HG03354 (cell line): ENCODE data around the gene MEOX1.
"Not testable (repeated sequence)": the region's sequence is repeated elsewhere in the genome, so short reads cannot be mapped to it uniquely, and the experiment has no call there.

ENCODE experiments used
- ATAC-seq: cut with Tn5 transposase; IDR thresholded peaks from one replicate; pipeline ENCODE4 v1.9.1; 2021; ENCODE audit warnings: mild to moderate bottlenecking; ENCODE audit not compliant: unreplicated experiment, poor library complexity, severe bottlenecking

MEOX1 gene

DNA sequence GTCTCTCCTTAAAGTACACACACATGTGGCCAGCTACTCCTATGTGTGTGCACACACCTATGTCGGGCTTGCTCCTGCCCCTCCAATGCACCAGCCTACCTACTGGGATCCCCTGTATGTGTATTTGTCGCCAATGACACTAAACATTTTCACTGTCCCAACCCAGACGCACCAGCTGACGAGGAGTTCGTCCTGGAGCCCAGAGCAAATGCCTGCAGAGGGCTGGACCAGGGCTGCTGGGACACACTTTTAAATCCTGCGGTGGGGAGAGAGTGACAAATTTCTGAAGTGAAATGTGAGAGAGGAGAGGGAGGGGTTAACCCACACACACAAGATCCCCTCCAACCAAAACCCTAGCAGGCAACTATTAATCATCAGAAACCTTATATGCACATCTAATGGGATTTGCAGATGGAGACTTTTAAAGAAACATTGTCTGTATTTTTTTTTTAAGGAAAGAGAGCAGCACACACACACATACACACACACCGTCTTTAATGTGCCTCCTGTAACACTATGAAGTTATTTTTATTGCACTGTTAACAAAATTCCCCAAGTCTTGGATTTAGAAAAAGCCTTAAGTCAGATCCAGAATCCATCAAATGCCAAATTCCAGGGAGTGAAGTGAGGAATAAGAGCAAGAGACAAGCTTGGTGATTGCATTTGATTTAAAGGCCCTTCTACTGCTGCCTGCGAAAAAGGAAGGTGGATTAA is at the start of gene MEOX1:
MEOX1 (minus strand) TSS at position 224 of the 714 bp plus-strand sequence. CDS start 388 bp downstream, outside the sequence.
- ATAC-seq, result no peak

DNA sequence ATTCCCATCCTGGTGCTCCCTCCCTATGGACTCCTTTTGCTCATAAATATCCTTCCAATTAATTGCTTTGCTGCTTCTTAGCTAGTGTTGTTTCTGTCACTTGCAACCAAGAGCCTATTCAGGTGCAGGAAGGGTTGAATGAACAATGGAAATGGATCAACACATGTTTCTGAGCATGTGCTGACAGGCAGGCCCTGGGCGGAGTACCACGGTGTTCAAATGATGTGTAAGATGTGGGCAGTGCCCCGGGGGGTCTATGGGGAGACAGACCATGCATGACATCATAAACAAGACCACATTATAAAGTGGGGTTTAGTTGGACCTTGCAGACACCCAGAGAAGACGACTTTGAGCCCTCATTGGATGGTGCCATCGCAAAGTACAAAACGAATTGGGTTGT is 48.4 kb upstream of the MEOX1 start:
- ATAC-seq, result no peak

DNA sequence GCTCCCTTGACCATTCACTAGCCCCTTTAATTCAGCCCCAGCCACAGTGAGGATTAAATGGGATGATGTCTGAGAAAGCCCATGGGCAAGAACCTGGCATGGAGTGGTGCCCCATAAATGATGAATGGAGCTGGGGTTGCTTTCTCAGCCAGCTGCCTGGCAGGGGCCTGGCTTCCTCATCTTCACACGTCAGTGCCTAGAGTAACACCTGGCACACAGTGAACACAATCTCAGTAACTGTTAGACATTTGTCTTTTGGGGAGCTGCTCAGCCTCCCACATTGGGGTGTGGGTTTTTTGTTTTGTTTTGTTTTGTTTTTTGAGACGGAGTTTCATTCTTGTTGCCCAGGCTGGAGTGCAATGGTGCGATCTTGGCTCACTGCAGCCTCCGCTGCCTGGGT is 47.5 kb upstream of the MEOX1 start:
- no peak for ATAC-seq

DNA sequence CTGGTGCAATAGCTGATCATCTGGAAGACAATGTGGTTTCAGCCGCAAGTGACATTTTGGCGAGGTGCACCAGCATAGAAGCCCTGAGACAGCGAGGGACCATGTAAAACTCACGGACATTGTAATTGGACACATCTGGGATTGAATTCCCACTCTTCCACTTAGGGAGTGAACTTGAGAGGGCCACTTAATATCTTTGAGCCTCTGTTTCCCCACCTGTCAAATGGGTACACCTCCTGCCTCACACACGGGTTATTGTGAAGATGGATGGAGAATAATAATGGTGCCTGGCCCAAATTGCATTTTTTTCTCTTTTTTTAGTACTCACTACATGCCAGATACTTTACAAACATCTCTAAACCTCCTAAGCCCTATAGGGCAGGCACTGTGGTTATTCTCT is 45.5 kb upstream of the MEOX1 start:
- ATAC-seq, result no peak

DNA sequence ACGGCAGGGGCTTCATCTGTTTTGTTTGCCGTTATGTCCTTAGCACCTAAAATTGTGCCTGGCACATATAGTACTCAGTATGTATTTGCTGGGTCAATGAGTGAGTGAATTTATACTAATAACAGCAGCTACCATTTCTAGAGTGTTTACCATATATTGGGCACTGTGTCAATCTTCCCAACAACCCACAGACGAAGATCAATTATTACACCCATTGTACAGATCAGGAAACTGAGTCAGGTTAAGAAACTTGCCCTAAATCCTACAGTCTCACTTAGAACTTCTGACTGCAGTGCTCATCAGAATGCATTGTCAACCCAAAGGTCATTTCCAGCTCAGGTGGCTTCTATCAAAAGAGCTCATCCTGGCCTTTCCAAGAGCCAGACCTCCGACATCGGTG is 44.5 kb upstream of the MEOX1 start:
- ATAC-seq, result no peak

DNA sequence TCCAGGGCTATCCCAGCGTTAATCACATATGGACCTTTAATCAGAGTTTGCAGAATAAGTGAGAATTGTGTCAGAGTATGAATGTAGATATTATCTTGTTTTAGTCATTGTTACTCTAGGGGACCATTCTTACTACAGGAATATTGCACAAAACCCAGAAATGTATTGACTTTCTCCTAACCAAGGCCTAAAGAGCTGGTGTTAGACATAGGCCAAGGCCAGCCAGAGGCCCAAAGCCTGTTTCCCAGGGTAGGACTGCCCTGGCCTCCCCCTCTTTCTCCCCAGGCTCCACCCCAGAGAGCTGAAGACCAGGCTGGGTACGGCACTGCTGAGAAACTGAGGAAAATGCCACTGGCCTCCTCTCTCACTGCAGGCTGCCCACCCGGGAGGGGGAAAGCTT is 41.9 kb upstream of the MEOX1 start:
- no peak for ATAC-seq

DNA sequence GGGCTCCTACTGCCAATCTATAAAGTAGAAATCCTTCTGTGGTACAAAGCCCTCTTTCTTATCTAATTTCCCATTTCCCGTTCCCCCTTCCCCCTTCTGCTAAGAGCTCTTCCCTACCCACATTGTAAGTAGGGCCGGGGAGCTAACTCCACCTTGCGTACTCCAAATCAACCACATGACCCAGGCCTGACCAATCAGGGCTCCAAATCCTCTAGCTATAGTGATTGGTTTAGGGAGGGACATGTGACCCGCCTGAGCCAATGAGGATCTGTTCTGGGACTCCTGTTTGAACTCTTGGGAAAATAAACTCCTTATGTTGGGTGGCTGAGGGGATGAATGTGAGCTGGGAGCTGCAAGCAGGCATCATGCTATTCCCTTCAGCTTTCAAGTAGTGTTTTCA is 40.9 kb upstream of the MEOX1 start:
- ATAC-seq, result no peak

DNA sequence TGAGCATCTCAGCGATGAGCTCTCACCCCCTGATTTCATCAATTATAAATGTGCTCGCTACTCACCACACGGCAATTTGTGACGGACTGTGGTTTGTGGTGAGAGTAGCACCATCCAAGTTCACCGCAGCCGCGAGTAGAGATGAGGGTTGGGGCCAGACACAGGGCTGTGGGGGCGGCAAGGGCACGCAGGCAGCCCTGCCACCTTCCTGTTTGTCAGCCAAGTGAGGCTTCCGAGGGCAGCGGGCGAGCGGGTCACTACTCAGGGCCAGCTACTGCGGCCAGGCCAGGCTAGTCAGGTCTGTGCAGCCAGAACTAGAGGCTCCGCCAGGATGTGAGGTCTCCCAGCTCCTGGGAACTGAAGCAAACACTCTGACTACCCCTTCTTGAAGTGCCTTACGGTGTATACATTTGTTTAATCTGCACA is 39.6 kb upstream of the MEOX1 start:
- ATAC-seq, result no peak

DNA sequence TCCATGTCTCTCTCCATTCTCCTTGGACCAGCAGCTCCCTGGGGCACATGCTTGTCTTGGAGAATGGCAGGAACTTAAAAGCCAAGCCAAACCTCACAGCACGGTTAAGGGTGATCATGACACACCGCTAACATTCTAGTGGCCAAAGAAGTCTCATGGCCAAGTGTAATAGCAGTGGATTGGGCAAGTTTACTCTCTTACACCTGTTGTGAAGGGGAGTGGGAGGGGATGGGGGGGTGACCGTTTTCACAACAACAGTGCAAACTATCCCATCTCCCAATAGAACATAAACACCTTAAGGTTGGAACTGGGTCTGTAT is 37.7 kb upstream of the MEOX1 start:
- no peak for ATAC-seq

DNA sequence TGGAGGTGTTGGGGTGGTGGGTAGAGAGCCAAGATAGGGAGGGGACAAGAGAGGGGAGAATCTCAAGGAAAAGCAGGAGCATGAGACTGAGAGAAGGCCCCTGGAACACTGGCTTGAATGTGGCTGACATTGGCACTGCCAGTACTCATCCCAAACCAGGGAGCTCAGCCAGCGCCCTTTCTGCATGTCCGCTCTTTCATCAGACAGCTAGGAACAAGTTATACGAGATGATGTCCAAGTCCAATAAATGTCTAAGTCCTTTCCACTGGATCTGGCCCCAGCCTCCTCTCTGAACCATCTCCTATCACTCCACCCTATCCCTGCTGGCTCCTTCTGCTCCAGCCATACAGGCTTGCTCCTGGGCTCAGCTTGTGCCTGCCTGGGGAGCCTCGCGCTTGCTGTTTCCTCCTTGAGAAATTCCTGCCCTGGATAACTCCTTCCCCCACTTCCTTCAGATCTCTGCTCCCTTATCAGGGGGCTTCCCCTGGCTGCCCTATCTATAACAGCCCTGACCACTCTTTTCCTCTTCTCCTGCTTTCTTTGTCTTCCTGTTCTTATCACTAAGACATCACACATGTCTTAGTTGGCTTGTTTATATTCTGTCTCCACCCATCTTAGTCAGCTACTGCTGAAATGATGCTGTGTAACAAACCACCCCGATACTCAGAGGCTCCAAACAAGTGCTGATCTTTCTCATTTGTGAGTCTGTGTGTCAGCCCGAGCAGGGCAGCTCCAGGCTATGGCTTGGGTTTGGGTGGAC is 37.1 kb upstream of the MEOX1 start:
- no peak for ATAC-seq

DNA sequence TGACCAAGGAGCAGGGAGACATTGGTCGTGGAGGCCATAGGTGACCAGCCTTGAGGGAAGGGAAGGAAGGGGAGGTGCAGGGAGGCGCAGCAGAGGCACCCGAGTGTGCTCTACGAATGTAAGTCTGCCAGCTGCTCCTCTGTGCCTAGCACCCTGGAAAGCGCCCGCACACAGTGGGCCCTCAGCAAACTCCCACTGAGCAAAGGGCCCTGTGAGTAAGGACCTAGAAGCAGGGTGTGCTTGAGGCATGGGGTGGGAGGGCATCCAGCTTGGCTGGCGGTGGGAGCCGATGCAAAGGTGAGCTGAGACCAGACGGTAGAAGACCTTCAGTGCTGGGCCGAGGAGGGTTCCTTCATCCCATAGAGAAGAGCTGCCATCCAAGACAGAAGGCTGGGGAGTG is 36.2 kb upstream of the MEOX1 start:
- no peak for ATAC-seq

DNA sequence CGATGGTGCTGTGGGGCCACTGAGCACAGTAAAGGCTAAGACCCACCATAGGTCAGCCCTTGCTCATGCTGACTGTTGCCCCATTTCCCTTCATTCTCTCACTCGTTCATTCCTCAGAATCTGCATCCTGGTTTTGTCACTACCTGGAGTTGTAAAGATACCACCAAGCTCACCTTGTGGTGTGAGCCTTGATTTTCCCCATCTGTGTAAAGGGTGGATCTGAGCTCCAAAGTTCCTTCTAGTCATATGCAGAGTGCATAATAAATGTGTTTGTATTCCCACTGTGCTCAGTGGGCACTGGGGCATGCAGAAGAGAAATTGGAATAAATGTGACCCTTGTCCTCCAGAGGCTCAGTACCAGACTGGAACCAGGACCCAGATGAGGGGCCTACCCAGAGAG is 35.2 kb upstream of the MEOX1 start:
- no peak for ATAC-seq

DNA sequence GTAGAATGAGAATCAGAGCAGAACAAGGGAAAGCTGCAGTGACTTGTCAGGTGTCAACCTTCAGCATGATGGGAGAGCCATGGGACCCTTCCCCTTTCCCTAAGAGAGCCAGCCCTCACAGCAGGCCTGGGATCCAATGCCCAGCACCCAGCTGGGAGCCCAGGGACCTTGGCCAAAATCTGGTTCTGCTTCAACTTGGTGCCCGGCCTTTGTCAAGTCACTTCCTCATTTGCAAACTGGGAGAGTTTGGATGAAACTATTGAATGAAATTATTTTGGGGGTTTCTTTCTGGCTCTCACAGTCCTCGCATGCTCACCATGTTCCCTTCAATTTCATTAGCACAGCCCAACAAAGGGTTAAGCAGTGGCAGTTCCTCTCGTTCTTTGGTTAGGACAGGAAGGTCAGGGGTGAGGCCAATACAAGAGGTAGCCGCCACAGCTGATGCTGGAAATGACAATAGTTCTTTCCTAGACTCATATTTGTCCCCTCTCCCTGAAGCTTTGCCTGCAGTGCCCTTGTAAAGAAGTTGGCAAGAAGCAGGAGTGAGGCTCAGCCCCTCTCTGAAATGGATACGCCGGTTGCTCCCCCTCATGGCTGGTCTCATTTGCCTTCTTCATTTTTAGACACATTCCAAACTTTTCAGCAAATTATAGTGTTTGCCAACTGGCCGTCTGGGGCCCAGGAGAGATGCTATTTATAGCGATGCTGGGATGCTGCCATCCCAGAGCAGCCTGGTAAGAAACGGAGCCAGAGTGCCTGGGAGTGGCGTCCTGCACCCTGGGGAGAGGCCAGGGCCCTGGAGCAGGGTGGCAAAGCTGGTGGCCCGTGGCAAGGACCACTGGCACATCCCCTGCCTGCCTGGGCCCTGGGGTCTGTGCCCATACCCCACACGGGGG is 34.5 kb upstream of the MEOX1 start:
- no peak for ATAC-seq

DNA sequence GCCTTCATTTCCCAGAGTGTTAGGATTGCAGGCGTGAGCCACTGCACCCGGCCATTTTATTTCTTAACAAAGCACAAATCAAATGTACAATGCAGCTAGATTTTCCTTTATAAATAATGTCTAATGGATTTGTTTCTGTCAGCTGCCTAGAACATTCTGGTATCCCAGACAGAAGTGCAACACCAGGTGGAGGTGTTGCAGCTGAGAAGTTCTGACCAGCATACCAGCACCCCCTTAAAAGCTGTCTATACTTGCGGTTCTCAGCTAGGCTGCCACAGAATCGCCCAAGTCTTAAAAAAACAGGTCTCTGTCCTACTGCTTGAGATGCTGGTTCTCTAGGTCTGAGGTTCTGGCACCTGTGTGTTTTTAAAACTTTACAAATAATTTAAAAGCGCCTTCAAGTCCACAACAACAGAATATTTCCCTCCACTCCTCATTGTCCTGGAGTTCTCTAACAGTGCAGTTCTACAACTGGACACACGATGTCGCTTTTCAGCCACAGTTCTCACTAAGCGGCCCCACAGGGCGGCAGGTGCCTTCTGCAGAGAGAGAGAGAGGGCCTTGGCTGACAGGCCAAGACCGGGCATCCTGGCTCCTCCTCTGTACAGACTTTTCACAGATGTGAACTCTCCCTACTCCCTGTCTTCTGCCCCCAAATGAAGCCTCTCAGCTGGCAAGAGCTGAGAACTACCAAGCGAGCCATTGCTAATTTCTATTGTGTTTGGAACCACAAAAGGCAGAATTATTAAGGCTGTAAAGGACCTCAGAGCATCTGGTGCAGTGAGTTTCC is 32.6 kb upstream of the MEOX1 start:
- ATAC-seq, result no peak

DNA sequence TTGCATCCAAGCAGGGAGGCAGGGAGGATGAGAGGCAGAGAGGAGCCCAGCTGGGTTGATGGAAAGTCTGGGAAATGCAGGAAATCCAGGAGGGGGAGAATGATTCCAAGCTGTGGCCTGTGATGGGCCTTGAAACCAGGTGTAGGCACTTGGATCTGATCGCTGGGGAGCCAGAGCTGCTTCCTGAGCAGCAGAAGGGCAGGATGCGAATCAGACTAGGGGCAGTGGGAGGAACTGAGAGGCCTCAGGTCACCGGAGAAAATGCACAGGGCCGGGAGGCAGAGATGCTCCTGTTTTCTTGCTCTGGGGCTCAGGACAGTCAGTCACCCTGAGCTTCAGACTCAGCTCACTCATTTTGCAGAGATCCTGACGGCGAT is 29.6 kb upstream of the MEOX1 start:
- no peak for ATAC-seq

DNA sequence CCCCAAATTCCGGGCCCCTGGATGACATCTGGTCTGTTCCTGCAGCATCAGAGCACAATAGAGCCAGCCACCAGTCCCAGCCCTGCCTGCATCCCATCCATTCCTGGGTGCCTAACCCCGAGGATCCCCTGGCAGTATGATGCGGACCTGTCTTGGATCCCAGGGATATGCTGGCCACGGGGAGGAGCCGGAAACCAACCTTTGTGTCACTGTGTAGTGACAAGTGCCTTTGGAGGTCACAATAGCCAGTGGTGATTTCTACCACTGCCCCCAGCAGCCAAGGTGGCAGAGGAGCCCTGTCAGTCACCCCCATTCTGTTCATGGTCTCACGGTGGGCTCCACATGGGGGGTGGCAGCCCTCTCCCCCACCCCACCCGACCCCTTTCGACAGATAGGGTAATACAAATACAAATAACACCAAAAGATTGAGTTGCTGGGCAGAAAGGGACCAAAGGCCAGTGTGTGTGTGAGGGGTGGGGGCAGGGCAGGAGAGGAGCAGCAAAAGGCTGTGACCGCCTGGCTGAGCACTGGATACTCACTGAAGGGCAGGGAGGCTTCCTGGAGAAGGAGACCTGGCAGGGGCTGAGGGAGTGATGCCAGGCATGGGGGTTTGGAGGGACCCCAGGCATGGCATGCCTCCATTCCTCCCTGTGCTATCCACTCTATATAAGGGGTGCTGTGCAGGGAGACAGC is 29.0 kb upstream of the MEOX1 start:
- ATAC-seq, result no peak

DNA sequence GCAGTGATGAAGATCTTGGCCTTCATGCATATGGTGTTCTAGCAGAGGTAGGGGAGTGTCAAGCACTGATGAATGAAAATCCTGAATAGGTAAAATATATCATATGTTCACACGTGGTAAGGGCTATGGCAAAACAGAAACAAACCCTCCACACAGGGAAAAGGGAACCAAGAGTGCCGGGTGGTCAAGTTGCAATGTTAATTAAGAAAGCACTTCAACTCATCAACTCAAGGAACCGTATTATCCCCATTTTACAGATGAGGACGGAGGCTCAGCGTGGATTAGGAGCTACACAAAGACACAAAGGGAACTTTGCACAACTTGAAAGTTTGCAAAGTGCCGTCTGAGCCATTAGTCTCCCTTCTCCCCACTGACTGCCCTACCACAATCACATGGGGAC is 28.1 kb upstream of the MEOX1 start:
- no peak for ATAC-seq

DNA sequence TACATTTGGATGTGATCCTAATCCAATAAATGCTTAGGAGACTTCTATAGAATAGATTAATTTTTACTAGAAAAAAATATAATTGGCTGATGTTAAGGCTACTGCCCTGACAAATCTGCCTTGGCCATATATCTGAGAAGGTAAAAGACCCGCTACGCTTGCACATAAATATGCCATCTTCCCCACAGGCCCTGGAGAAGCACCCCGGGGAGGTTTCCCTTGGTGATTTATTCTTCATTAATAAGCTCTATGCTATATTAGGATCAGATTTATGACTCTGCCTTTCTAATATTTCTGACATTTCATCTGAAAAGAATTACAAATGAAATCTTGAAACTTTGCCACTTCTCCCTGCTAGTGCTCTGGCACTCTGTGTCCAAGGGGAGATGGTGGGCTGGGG is 27.4 kb upstream of the MEOX1 start:
- ATAC-seq, result no peak

DNA sequence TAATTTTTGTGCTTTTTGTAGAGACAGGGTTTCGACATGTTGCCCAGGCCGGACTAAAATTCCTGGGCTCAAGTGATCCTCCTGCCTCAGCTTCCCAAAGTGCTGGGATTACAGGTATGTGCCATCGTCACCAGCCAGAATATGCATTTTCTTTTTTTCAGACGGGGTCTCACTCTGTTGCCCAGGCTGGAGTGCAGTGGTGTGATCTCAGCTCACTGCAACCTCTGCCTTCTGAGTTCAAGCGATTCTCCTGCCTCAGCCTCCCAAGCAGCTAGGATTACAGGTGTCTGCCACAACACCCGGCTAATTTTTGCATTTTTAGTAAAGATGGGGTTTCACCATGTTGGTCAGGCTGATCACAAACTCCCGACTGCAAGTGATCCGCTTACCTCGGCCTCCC is 25.2 kb upstream of the MEOX1 start:
- ATAC-seq, result not testable (repeated sequence)
